HL-60/S4 (cell line): Measurements from ENCODE around the gene TBX20.
"Not testable (repeated sequence)": the region's sequence is repeated elsewhere in the genome, so short reads cannot be mapped to it uniquely, and the experiment has no call there.

Experiments
- in situ Hi-C: fragments of 300-500 bp; cut with MboI; formaldehyde crosslinking; loops from 2 replicates; pipeline ENCODE4 v1.14.3; 2022; ENCODE audit warnings: low sequenced_read_pairs

Gene TBX20

DNA sequence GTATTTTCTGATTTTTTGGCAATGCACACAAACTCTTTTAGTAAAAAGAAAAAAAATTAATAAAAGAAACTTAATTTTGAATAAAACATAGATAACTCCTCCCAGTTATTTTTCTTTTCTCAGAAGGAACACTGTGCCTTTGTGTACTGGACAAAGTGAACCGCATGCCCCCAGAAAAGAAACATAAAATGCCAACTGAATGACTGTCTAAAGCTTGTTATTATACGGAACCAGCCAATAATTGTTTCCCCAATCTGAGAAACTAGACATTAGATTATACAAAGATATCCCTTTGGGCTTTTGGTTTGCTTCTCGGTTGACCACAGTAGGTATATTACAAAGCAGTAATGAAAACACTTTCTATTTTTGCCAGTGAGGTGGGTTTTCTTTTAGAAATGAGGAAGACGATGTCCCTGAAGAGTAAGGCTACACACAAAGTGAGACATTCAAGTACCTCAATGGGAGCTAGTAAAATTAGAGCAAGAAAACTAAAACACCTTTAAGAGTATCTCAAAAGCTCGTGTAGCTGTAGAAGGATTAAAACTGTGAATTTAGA, 25.3 kb downstream of the TBX20 start:
- in situ Hi-C loops, result not testable (repeated sequence)

- in situ Hi-C loops, result not testable (repeated sequence)
Observed at GRCh38 chr7:35227438-35227837, 26.5 kb downstream of the TBX20 start.

- in situ Hi-C loops, result not testable (repeated sequence)
Observed at GRCh38 chr7:35222445-35222844, 31.5 kb downstream of the TBX20 start.

DNA sequence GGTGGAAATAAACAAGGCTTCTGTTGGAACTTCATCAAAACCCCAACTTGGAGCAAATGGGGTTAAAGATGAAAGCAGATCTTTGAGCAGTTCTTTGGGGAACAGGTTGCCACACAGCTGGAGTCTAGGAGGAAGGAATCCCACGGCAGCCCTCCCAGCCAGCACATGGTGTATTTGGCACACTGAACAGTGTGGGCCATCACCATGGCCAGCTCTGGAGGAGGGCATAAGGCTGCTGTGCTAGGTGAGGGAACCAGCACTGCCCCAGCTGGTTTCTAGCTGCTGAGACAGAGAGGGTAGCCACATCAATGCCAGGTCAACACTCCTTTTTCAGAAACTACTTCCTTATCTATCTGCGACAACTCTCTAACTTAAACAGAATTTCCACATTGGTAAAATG, 33.7 kb downstream of the TBX20 start:
- in situ Hi-C loops, result not testable (repeated sequence)

- in situ Hi-C loops, result not testable (repeated sequence)
Observed at GRCh38 chr7:35216033-35216432, 37.9 kb downstream of the TBX20 start.

DNA sequence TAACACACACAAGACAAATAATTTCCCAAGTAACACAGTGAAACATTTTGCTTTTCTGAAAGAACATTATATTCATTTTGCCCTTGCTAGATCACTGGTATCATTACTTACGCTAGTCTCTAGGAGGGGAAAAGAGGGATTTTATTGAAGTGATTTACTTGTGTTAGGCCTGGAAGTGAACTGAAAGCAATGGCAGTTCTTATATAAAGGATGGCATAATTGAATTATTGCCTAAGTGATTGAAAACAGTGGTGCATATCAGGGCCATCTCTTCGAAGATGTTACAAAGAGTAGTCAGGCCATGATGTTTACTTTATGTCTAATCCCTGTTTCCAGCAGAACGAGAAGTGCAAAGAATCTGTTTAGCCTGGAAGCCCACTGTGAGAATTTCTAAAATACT, 38.8 kb downstream of the TBX20 start:
- in situ Hi-C loops, result not testable (repeated sequence)

DNA sequence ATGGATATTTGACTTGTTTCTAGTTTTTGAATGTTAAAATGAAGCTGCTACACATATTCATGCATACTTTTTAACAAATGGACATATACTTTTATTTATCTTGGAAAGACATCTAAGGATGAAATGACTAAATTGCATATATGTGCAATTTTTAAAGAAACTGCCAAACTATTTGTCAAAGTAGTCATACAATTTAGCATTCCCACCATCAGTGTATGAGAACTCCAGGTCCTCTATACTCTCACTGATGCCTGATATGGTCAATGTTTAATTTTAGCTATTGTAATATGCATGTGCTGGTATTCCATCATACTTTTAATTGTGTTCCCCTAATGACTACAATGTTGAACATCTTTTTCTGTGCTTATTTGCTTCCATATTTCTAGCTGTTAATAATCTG, 47.0 kb downstream of the TBX20 start:
- in situ Hi-C loops, result not testable (repeated sequence)

DNA sequence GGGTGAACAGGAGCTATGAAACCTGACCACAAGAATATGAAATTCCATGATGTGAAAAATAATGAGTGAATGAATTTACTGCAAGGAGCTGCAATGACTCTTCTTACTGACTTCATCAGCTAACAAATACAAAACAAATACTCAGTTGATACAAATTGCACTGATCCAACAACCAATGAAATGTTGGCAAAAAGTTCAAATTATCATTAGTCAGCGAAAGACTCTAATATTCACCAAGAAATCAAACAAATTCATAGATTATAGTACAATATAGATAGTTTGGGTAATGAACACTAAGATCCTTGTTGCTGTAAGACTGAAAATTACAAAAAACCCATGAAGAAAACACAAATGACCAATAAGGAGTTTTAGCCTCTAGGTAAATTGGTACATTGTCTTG, 49.0 kb downstream of the TBX20 start:
- in situ Hi-C loops, result not testable (repeated sequence)

- in situ Hi-C loops, result not testable (repeated sequence)
Observed at GRCh38 chr7:35204031-35204430, 49.9 kb downstream of the TBX20 start.

GRCh38 chr7:35202353-35202752, 51.5 kb downstream of the TBX20 start:
- in situ Hi-C loops, result not testable (repeated sequence)

GRCh38 chr7:35200170-35200569, 53.7 kb downstream of the TBX20 start:
- in situ Hi-C loops, result not testable (repeated sequence)

DNA sequence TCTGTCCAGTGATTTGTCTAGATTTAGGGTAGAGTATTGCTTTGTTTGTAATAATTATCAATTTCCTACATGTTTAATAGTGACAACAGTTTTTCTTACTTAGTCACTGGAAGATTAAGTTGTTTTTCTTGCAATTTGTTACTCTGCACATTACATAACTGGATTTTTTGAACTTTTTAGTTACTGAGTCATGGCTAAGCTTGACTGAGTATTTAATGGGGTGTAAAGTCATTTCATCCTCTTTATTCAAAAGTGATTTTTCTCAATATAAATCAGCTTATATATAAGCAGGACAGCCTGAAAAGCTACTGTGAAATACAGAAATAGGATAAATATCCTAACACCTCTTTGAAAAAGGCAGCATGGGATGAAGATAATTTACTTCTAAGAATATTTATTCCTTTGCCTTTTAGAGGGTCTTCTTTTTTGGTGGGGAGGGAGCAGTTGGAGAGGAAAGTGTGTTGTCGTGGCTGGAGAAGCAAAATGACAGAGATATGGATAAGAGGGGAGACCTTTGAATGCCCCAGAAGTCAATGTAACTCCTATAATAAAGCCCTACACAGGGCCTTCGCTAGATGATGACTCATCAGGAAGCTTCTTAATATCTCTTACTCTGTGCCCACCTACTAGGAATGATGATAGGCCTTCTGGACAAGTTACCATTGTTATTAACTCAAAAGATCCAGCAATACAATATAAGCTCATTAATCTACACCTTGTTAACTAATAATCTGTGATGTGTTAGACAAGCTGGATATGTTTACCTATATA, 55.3 kb downstream of the TBX20 start:
- in situ Hi-C loops, result not testable (repeated sequence)

- in situ Hi-C loops, result not testable (repeated sequence)
Observed at GRCh38 chr7:35191571-35191970, 62.3 kb downstream of the TBX20 start.

- in situ Hi-C loops, result not testable (repeated sequence)
Observed at GRCh38 chr7:35190146-35190773, 63.6 kb downstream of the TBX20 start.

- in situ Hi-C loops, result not testable (repeated sequence)
Observed at GRCh38 chr7:35186751-35187150, 67.1 kb downstream of the TBX20 start.

- in situ Hi-C loops, result no loop called here
Observed at GRCh38 chr7:35185908-35186731, 67.8 kb downstream of the TBX20 start.

GRCh38 chr7:35185578-35185907, 68.4 kb downstream of the TBX20 start:
- in situ Hi-C loops, result not testable (repeated sequence)

GRCh38 chr7:35184961-35185360, 68.9 kb downstream of the TBX20 start:
- in situ Hi-C loops, result not testable (repeated sequence)

DNA sequence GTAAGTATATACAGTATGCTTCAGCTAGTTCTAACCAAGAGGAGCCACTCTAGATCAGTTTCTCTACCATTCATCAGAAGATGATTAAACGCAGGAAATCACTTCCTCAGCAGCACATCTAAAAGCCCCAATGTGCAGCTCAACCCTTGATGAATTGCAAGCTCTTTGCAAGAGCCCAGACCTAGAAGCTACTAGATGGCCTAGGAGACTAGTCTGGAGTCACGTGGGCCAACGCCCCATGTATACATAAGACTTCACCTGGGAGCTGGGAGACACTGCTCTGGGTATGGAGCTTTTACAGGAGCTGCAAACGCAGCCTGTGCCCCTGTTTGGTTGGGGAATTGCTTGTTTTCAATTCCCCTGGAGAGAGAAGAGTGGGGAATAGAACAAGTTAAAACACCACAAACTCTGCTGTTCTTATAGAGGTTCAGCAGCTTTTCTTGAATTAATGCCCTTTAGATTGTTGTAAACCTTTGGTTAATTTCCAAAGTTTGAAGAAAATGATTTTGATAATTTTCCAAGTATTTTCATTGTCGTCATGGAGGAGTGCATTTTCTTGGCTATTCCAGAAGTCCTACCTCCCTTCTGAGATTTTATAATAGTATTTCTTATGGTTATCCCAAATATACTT, 69.9 kb downstream of the TBX20 start:
- in situ Hi-C loops, result not testable (repeated sequence)

GRCh38 chr7:35180665-35181064, 73.2 kb downstream of the TBX20 start:
- in situ Hi-C loops, result not testable (repeated sequence)

GRCh38 chr7:35173176-35173575, 80.7 kb downstream of the TBX20 start:
- in situ Hi-C loops, result not testable (repeated sequence)
